ENCODE data around the gene KIF6.

The KIF6 gene

GRCh38 chr6:39572661-39573340 is 152.4 kb downstream of the KIF6 start:
- no peak for DNase-seq (ENCODE audit: low read depth)
- TF ChIP-seq, protein P1, sequence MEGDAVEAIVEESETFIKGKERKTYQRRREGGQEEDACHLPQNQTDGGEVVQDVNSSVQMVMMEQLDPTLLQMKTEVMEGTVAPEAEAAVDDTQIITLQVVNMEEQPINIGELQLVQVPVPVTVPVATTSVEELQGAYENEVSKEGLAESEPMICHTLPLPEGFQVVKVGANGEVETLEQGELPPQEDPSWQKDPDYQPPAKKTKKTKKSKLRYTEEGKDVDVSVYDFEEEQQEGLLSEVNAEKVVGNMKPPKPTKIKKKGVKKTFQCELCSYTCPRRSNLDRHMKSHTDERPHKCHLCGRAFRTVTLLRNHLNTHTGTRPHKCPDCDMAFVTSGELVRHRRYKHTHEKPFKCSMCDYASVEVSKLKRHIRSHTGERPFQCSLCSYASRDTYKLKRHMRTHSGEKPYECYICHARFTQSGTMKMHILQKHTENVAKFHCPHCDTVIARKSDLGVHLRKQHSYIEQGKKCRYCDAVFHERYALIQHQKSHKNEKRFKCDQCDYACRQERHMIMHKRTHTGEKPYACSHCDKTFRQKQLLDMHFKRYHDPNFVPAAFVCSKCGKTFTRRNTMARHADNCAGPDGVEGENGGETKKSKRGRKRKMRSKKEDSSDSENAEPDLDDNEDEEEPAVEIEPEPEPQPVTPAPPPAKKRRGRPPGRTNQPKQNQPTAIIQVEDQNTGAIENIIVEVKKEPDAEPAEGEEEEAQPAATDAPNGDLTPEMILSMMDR (IDR thresholded peaks at IDR 0.05; ENCODE audit: insufficient read depth, low read depth, low read length, missing control alignments) = no peak
- no peak overlapping the region for H3K4me3 ChIP-seq (ENCODE audit: low read depth, low read length)

- TF ChIP-seq, protein P1 (IDR thresholded peaks at IDR 0.05; ENCODE audit: insufficient read depth, low read depth, low read length, missing control alignments) = no peak
- no peak for DNase-seq (ENCODE audit: low read depth)
- H3K4me3 ChIP-seq (ENCODE audit: low read depth, low read length) = no peak overlapping the region
Measured at GRCh38 chr6:39568896-39569295, 156.3 kb downstream of the KIF6 start.

GRCh38 chr6:39567091-39567490 is 158.1 kb downstream of the KIF6 start:
- no peak for DNase-seq (ENCODE audit: low read depth)
- TF ChIP-seq, protein P1 (IDR thresholded peaks at IDR 0.05; ENCODE audit: insufficient read depth, low read depth, low read length, missing control alignments) = no peak

GRCh38 chr6:39566456-39566855 is 158.8 kb downstream of the KIF6 start:
- TF ChIP-seq, protein P1 (IDR thresholded peaks at IDR 0.05; ENCODE audit: insufficient read depth, low read depth, low read length, missing control alignments) = no peak
- H3K4me3 ChIP-seq (ENCODE audit: low read depth, low read length) = no peak overlapping the region

More at GRCh38 chr6:39567091-39567490, 158.1 kb downstream of the KIF6 start:
- no peak overlapping the region for H3K4me3 ChIP-seq (ENCODE audit: low read depth, low read length)

GRCh38 chr6:39565956-39566355 is 159.3 kb downstream of the KIF6 start:
- TF ChIP-seq, protein P1 (IDR thresholded peaks at IDR 0.05; ENCODE audit: insufficient read depth, low read depth, low read length, missing control alignments) = no peak
- DNase-seq (ENCODE audit: low read depth) = no peak
- H3K4me3 ChIP-seq (ENCODE audit: low read depth, low read length) = no peak overlapping the region

More at GRCh38 chr6:39566456-39566855, 158.8 kb downstream of the KIF6 start:
- DNase-seq (ENCODE audit: low read depth) = no peak

- no peak for DNase-seq (ENCODE audit: low read depth)
- TF ChIP-seq, protein P1 (IDR thresholded peaks at IDR 0.05; ENCODE audit: insufficient read depth, low read depth, low read length, missing control alignments) = no peak
- H3K4me3 ChIP-seq (ENCODE audit: low read depth, low read length) = no peak overlapping the region
Measured at GRCh38 chr6:39563566-39564311, 161.5 kb downstream of the KIF6 start.
